Naive B cell (primary cell): ENCODE data around the gene WDR90. TPM values are rescaled to one million over a fixed set of nuclear protein-coding genes. Genes with fewer than 3 reads are reported as not detected.
"Not testable (repeated sequence)": the region's sequence is repeated elsewhere in the genome, so short reads cannot be mapped to it uniquely, and the experiment has no call there.

ENCODE experiments used
- ATAC-seq, 2 donors: fragments of 150-1000 bp; cut with Tn5 transposase; 2 replicates each; pipeline ENCODE4 v1.10.0; 2021; ENCODE audit warnings: low read depth in 2 of 2, mild to moderate bottlenecking in 2 of 2, moderate library complexity in 2 of 2
- DNase-seq: peaks from one replicate; pipeline ENCODE4 v3.0.0; 2022
- H3K27ac Mint-ChIP-seq, 6 donors: one replicate each; pipeline ENCODE4 v1.8.0; 2020 to 2022; ENCODE audit warnings: mild to moderate bottlenecking in 6 of 6, mixed read lengths in 6 of 6, moderate library complexity in 5 of 6, inconsistent platforms in 2 of 6
- H3K27me3 Mint-ChIP-seq, 3 donors: one replicate each; pipeline ENCODE4 v1.8.0; 2021 to 2022; ENCODE audit warnings: mixed read lengths in 3 of 3, mild to moderate bottlenecking in 1 of 3
- H3K36me3 Mint-ChIP-seq, 2 donors: one replicate each; pipeline ENCODE4 v1.8.0; 2020 to 2022; ENCODE audit warnings: mixed read lengths in 2 of 2, inconsistent platforms in 1 of 2, mild to moderate bottlenecking in 1 of 2
- H3K4me1 Mint-ChIP-seq, 3 donors: one replicate each; pipeline ENCODE4 v1.8.0; 2020 to 2022; ENCODE audit warnings: mixed read lengths in 3 of 3, inconsistent platforms in 1 of 3, mild to moderate bottlenecking in 1 of 3, moderate library complexity in 1 of 3
- H3K4me3 Mint-ChIP-seq, 8 donors: one replicate each; pipeline ENCODE4 v1.8.0; 2020 to 2022; ENCODE audit warnings: mild to moderate bottlenecking in 8 of 8, mixed read lengths in 8 of 8, moderate library complexity in 8 of 8, inconsistent platforms in 2 of 8
- H3K9me3 Mint-ChIP-seq, 7 donors: one replicate each; pipeline ENCODE4 v1.8.0; 2020 to 2022; ENCODE audit warnings: mixed read lengths in 7 of 7, mild to moderate bottlenecking in 5 of 7, inconsistent platforms in 2 of 7, moderate library complexity in 1 of 7
- polyA plus RNA-seq, 6 donors: library from polyadenylated mRNA; unstranded; fragments of 300-500 nt; fragmentation: Illumina TruSeq; gene quantifications; one replicate each; pipeline ENCODE4 v1.2.3, GENCODE V29; 2021; ENCODE audit warnings: low read depth in 6 of 6

WDR90 gene
- polyA plus RNA-seq, 6 donors from 2014 or later: 0.75 to 2.3 (median 0.90) TPM; not detected in 1

DNA sequence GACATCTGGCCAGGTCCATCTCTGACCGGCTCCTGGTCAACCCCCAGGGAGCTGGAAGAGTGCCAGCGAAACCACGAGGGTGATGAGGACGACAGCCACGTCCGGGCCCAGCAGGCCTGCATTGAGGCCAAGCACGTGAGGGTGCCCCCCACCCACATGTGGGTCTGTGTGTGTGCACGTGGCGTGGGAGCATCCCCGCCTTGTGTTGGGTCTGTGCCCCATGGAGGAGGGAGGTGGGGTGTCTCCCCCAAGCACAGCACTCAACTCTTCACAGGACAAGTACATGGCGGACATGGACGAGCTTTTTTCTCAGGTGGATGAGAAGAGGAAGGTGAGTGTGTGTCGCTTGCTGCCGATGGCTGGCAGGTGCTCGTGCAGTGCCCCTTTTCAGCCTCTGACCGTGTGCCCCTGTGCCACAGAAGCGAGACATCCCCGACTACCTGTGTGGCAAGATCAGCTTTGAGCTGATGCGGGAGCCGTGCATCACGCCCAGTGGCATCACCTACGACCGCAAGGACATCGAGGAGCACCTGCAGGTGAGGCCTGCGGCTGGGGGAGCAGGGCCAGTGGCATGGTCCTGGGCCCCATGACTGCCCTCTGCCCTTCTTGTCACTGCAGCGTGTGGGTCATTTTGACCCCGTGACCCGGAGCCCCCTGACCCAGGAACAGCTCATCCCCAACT, 32.7 kb downstream of the WDR90 start:
- DNase-seq (no peak), ATAC-seq (no peak)
- H3K9me3 Mint-ChIP-seq: no peaks in the 10 kb centered on the region
- peak overlapping the region; percentile 68 to 89 (median 82) for H3K4me3 Mint-ChIP-seq
- peak overlapping the region in 3 of 6 donors; percentile 24 to 81 (median 54) for H3K27ac Mint-ChIP-seq
- peaks cover 0 to 6% (median 0%) of the 10 kb centered on the region in 3 donors for H3K27me3 Mint-ChIP-seq
- no peaks in the 10 kb centered on the region for H3K36me3 Mint-ChIP-seq
- peaks cover 4 to 38% (median 36%) of the 10 kb centered on the region in 3 donors for H3K4me1 Mint-ChIP-seq

GRCh38 chr16:682493-683395, 33.6 kb downstream of the WDR90 start:
- peak overlapping the region in 4 of 6 donors; percentile 32 to 83 (median 69) for H3K27ac Mint-ChIP-seq
- peak overlapping the region; percentile 68 to 89 (median 82) for H3K4me3 Mint-ChIP-seq
- H3K9me3 Mint-ChIP-seq: no peaks in the 10 kb centered on the region

DNA sequence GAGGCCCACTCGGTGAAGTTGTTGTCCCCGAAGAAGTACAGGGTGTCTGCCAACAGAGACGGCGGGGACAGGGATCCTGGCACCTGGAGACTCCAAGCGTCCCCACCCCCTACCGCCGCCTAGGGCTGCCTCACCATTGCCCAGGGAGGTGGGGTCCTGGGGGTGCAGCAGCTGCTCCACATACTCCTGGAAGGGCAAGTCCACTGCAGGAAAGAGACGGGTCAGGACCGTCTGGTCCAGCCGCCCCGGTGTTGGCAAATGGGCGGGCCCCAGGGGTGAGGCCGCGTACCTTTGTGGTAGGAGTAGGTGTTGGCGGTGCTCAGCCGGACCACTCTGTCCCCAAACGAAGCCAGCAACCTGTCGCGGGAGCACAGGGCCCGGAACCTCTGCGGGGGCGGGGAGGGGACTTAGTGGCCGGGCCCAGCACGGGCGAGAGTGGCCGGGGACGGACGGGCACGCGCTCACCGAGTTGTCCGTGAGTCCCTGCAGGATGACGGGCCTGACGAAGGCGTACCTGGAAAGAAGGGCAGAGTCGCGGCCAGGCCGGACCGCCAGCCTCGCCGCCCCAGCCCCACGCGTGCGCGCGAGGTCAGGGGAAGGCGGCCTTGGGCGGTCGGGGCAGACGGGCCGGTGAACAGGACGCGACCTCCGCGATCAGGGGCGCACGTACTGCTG, 34.4 kb downstream of the WDR90 start:
- DNase-seq (no peak), ATAC-seq (no peak)
- Mint-ChIP-seq H3K27ac (peak overlapping the region in 3 of 6 donors; percentile 32 to 83 (median 82)), H3K36me3 (no peaks in the 10 kb centered on the region), H3K4me1 (peaks cover 4 to 42% (median 38%) of the 10 kb centered on the region in 3 donors), H3K9me3 (no peaks in the 10 kb centered on the region), H3K27me3 (no peaks in the 10 kb centered on the region), H3K4me3 (peak overlapping the region; percentile 68 to 89 (median 82))

More at GRCh38 chr16:682493-683395, 33.6 kb downstream of the WDR90 start:
- Mint-ChIP-seq H3K4me1 (peaks cover 4 to 38% (median 38%) of the 10 kb centered on the region in 3 donors), H3K27me3 (no peaks in the 10 kb centered on the region), H3K36me3 (no peaks in the 10 kb centered on the region)
- ATAC-seq (no peak), DNase-seq (no peak)

DNA sequence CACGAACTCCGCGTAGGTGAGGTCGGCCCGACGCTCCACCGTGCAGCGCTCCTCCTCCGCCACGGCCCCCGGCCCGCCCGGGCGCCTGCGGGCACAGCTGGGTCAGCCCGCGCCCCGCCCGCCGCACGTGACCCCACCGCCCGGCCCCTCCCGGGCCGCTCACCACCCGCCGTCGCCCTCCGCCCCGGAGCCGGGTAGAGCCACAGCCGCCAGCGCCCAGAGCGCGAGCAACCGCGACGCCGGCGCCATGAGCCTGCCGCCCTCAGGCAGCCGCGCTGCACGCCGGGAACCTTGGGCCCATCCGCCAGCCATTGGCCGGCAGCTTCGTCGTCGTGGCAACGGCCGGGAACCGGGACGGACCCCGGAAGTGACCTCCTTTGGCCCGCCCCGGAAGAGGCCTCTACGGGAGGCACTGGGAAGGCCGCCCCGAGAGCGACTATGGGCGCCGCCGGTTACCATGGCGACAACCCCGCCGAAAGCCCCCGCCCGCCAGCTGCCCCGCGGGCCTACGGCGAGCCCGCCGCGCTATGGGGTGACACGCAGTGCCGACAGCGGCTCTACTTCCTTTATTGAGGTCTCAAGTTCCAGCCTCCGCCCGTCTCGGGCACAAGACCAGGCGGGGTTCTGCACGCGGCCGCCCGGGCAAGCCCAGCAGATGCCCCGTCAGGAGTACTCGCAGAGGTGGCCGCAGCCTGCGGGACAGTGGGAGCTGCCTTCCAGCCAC, 35.1 kb downstream of the WDR90 start, which contains the start of gene JMJD8:
JMJD8 (minus strand) TSS at position 264 of the 724 bp plus-strand sequence; CDS start at position 249, 15 bp downstream.
- Mint-ChIP-seq H3K36me3 (no peaks in the 10 kb centered on the region), H3K27ac (peak within 1 kb of the TSS; percentile 33 to 93 (median 74)), H3K4me3 (peak within 1 kb of the TSS; percentile 77 to 91 (median 85))

DNA sequence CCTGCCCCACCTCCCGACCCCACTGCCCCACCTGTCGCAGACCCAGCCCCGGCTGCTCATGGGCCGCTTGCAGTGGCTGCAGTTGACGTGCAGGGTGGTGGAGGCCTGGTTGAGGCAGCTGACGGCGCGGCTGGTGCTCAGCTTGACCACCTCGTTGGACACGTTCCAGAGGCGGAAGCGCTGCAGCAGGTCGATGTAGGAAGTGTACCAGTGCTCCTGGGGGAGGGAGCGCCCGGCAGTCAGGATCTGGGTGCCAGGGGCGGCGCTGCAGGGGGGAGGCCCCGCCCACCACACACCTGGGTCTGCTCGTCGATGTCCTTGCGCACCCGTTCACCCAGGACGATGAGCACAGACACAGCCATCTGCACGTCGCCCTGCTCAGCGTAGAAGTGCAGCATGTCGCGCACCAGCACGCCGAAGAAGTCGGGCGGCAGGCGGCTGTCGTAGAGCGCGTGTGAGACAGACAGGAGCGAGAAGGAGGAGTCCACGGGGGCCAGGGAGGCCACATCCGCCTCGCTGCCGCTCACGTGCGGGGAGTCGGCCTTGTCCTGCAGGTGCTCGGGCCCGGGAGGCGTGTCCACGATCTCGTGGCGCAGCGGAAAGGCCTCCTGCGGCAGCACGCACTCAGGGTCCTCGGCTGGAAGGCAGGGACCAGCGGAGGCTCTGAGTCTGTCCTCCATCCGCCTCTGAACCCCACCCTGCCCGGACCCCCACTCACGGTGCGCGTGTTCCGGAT, 36.0 kb downstream of the WDR90 start:
- no peaks in the 10 kb centered on the region for H3K36me3 Mint-ChIP-seq
- peak overlapping the region in 1 of 8 donors; percentile 79 for H3K4me3 Mint-ChIP-seq
- peaks cover 9 to 53% (median 49%) of the 10 kb centered on the region in 3 donors for H3K4me1 Mint-ChIP-seq
- DNase-seq (no peak), ATAC-seq (no peak)
- H3K27me3 Mint-ChIP-seq: no peaks in the 10 kb centered on the region
- no peaks in the 10 kb centered on the region for H3K9me3 Mint-ChIP-seq
- peak overlapping the region in 2 of 6 donors; percentile 70 to 83 for H3K27ac Mint-ChIP-seq

More for the DNA sequence above, 35.1 kb downstream of the WDR90 start, which contains the start of gene JMJD8:
- DNase-seq: peak; percentile 96
- Mint-ChIP-seq H3K4me1 (peaks cover 8 to 45% (median 45%) of the 10 kb centered on the region in 3 donors), H3K9me3 (no peaks in the 10 kb centered on the region), H3K27me3 (no peaks in the 10 kb centered on the region)
- ATAC-seq: peak; percentile 78 to 79

GRCh38 chr16:685967-686366, 36.8 kb downstream of the WDR90 start:
- Mint-ChIP-seq H3K9me3 (no peaks in the 10 kb centered on the region), H3K27me3 (no peaks in the 10 kb centered on the region), H3K36me3 (no peaks in the 10 kb centered on the region), H3K4me3 (peak overlapping the region in 6 of 8 donors; percentile 19 to 79 (median 62)), H3K4me1 (peaks cover 14 to 58% (median 49%) of the 10 kb centered on the region in 3 donors), H3K27ac (peak overlapping the region in 3 of 6 donors; percentile 63 to 77 (median 76))
- ATAC-seq: no peak
- no peak for DNase-seq

- ATAC-seq (no peak), DNase-seq (no peak)
- H3K4me1 Mint-ChIP-seq: peaks cover 17 to 54% (median 42%) of the 10 kb centered on the region in 3 donors
- no peaks in the 10 kb centered on the region for H3K9me3 Mint-ChIP-seq
- H3K36me3 Mint-ChIP-seq: no peaks in the 10 kb centered on the region
- H3K4me3 Mint-ChIP-seq: peak overlapping the region in 3 of 8 donors; percentile 6 to 59 (median 53)
- peak overlapping the region in 1 of 6 donors; percentile 77 for H3K27ac Mint-ChIP-seq
- H3K27me3 Mint-ChIP-seq: no peaks in the 10 kb centered on the region
These were observed 37.5 kb downstream of the WDR90 start for GRCh38 chr16:686459-687260.

- peaks cover 0 to 6% (median 1%) of the 10 kb centered on the region in 3 donors for H3K27me3 Mint-ChIP-seq
- no peaks in the 10 kb centered on the region for H3K9me3 Mint-ChIP-seq
- H3K4me1 Mint-ChIP-seq: peaks cover 17 to 45% (median 36%) of the 10 kb centered on the region in 3 donors
- H3K4me3 Mint-ChIP-seq: peak overlapping the region in 4 of 8 donors; percentile 25 to 72 (median 55)
- no peak for ATAC-seq
- DNase-seq: no peak
- no peaks in the 10 kb centered on the region for H3K36me3 Mint-ChIP-seq
- no peak overlapping the region for H3K27ac Mint-ChIP-seq
These were observed 38.3 kb downstream of the WDR90 start for GRCh38 chr16:687499-687898.

GRCh38 chr16:689175-689897, 40.2 kb downstream of the WDR90 start:
- no peaks in the 10 kb centered on the region for H3K9me3 Mint-ChIP-seq
- ATAC-seq: no peak
- no peaks in the 10 kb centered on the region for H3K36me3 Mint-ChIP-seq
- H3K27me3 Mint-ChIP-seq: peaks cover 0 to 15% (median 13%) of the 10 kb centered on the region in 3 donors
- no peak for DNase-seq
- peak overlapping the region; percentile 89 to 97 (median 94) for H3K4me3 Mint-ChIP-seq
- peak overlapping the region in 5 of 6 donors; percentile 33 to 96 (median 56) for H3K27ac Mint-ChIP-seq
- peaks cover 22 to 40% (median 29%) of the 10 kb centered on the region in 3 donors for H3K4me1 Mint-ChIP-seq

GRCh38 chr16:691242-691641, 42.1 kb downstream of the WDR90 start:
- peak overlapping the region in 7 of 8 donors; percentile 89 to 97 (median 94) for H3K4me3 Mint-ChIP-seq
- H3K27ac Mint-ChIP-seq: peak overlapping the region in 2 of 6 donors; percentile 47 to 93
- not testable (repeated sequence) for H3K36me3 Mint-ChIP-seq, DNase-seq, ATAC-seq, H3K9me3 Mint-ChIP-seq
- peaks cover 0 to 19% (median 15%) of the 10 kb centered on the region in 3 donors for H3K27me3 Mint-ChIP-seq
- H3K4me1 Mint-ChIP-seq: peaks cover 21 to 33% (median 27%) of the 10 kb centered on the region in 3 donors
